Activated naive CD8-positive, alpha-beta T cell treated with anti-CD3 and anti-CD28 coated beads, Interleukin-2, amount 10 ng/mL, durations not matched to agents 7 days and 5 days (primary cell): ENCODE measurements around the gene PICK1. TPM values are rescaled to one million over a fixed set of nuclear protein-coding genes. Genes with fewer than 3 reads are reported as not detected.
"Not testable (repeated sequence)": the region's sequence is repeated elsewhere in the genome, so short reads cannot be mapped to it uniquely, and the experiment has no call there.

Experiments
- ATAC-seq: fragments of 150-1000 bp; cut with Tn5 transposase; one replicate; pipeline ENCODE4 v1.10.0; 2021; ENCODE audit warnings: low read depth, moderate library complexity
- POLR2A ChIA-PET: fragments of 350-600 bp; sonication (Branson Sonifier 250); formaldehyde crosslinking; loops from one replicate; lab custom pipeline; 2021; ENCODE audit warnings: antibody characterized with exemption; lab: Charles Lee
- DNase-seq: peaks from one replicate; pipeline ENCODE4 v3.0.0; 2021
- H3K27ac Mint-ChIP-seq: one replicate; pipeline ENCODE4 v1.8.0; 2022; ENCODE audit warnings: mild to moderate bottlenecking, mixed read lengths
- H3K27me3 Mint-ChIP-seq: one replicate; pipeline ENCODE4 v1.8.0; 2022; ENCODE audit warnings: mild to moderate bottlenecking, moderate library complexity, mixed read lengths
- H3K36me3 Mint-ChIP-seq: one replicate; pipeline ENCODE4 v1.8.0; 2021; ENCODE audit warnings: mild to moderate bottlenecking, mixed read lengths
- H3K4me1 Mint-ChIP-seq: one replicate; pipeline ENCODE4 v1.8.0; 2021; ENCODE audit warnings: mixed read lengths
- H3K4me3 Mint-ChIP-seq: one replicate; pipeline ENCODE4 v1.8.0; 2022; ENCODE audit warnings: mild to moderate bottlenecking, moderate library complexity, mixed read lengths
- H3K9me3 Mint-ChIP-seq: one replicate; pipeline ENCODE4 v1.8.0; 2021; ENCODE audit warnings: mixed read lengths
- total RNA-seq, 2 experiments: library from RNA; stranded (reverse); gene quantifications; one replicate each; pipeline ENCODE4 v1.2.3, GENCODE V29; 2021

The PICK1 gene
- total RNA-seq, 2 experiments from 2014 or later, result 21.4 to 21.8 TPM

- no peak overlapping the region for H3K4me3 Mint-ChIP-seq
- peaks cover 2% of the 10 kb centered on the region for H3K4me1 Mint-ChIP-seq
- H3K9me3 Mint-ChIP-seq, result no peaks in the 10 kb centered on the region
- H3K27ac Mint-ChIP-seq, result no peak overlapping the region
- ATAC-seq, result no peak
- H3K27me3 Mint-ChIP-seq, result no peaks in the 10 kb centered on the region
- no peaks in the 10 kb centered on the region for H3K36me3 Mint-ChIP-seq
- no peak for DNase-seq
- POLR2A ChIA-PET, result no interaction called here
Observed at GRCh38 chr22:38035530-38035885, 21.7 kb upstream of the PICK1 start.

- no peak for DNase-seq
- ATAC-seq, result no peak
- Mint-ChIP-seq H3K9me3 (no peaks in the 10 kb centered on the region), H3K27me3 (no peaks in the 10 kb centered on the region), H3K4me1 (peaks cover 2% of the 10 kb centered on the region), H3K36me3 (no peaks in the 10 kb centered on the region), H3K27ac (no peak overlapping the region), H3K4me3 (no peak overlapping the region)
- POLR2A ChIA-PET, result no interaction called here
Observed at GRCh38 chr22:38036392-38037062, 20.7 kb upstream of the PICK1 start.

GRCh38 chr22:38037367-38038150 is 19.6 kb upstream of the PICK1 start:
- not testable (repeated sequence) for H3K9me3 Mint-ChIP-seq, H3K27ac Mint-ChIP-seq, H3K4me3 Mint-ChIP-seq, H3K27me3 Mint-ChIP-seq, DNase-seq, H3K4me1 Mint-ChIP-seq, ATAC-seq, H3K36me3 Mint-ChIP-seq
- POLR2A ChIA-PET, result interaction anchor here (0.6 kb wide), 1 partner anchor 1110 kb away, joined by 3 read pairs; no protein-coding TSS in a partner anchor

- POLR2A ChIA-PET, result interaction anchor here (0.6 kb wide), 1 partner anchor 1109 kb away, joined by 3 read pairs; no protein-coding TSS in a partner anchor
- no peak overlapping the region for H3K27ac Mint-ChIP-seq
- no peaks in the 10 kb centered on the region for H3K27me3 Mint-ChIP-seq
- no peak for ATAC-seq
- no peak for DNase-seq
- no peaks in the 10 kb centered on the region for H3K36me3 Mint-ChIP-seq
- H3K4me1 Mint-ChIP-seq, result peaks cover 2% of the 10 kb centered on the region
- H3K9me3 Mint-ChIP-seq, result no peaks in the 10 kb centered on the region
- H3K4me3 Mint-ChIP-seq, result no peak overlapping the region
Observed at GRCh38 chr22:38038426-38038825, 18.8 kb upstream of the PICK1 start.

GRCh38 chr22:38038890-38039812 is 18.1 kb upstream of the PICK1 start:
- Mint-ChIP-seq H3K9me3 (no peaks in the 10 kb centered on the region), H3K4me1 (no peaks in the 10 kb centered on the region), H3K27ac (no peak overlapping the region), H3K36me3 (no peaks in the 10 kb centered on the region), H3K27me3 (no peaks in the 10 kb centered on the region), H3K4me3 (no peak overlapping the region)
- DNase-seq, result no peak
- no peak for ATAC-seq
- POLR2A ChIA-PET, result interaction anchor here (0.7 kb wide), 1 partner anchor 13 kb away, joined by 7 read pairs; no protein-coding TSS in a partner anchor

GRCh38 chr22:38040953-38041759 is 16.0 kb upstream of the PICK1 start:
- no peaks in the 10 kb centered on the region for H3K27me3 Mint-ChIP-seq
- no peaks in the 10 kb centered on the region for H3K36me3 Mint-ChIP-seq
- POLR2A ChIA-PET, result no interaction called here
- no peak for DNase-seq
- H3K4me3 Mint-ChIP-seq, result no peak overlapping the region
- no peak for ATAC-seq
- H3K27ac Mint-ChIP-seq, result no peak overlapping the region
- no peaks in the 10 kb centered on the region for H3K4me1 Mint-ChIP-seq
- H3K9me3 Mint-ChIP-seq, result no peaks in the 10 kb centered on the region

- no peak for ATAC-seq
- no peak for DNase-seq
- Mint-ChIP-seq H3K27me3 (no peaks in the 10 kb centered on the region), H3K9me3 (no peaks in the 10 kb centered on the region), H3K36me3 (no peaks in the 10 kb centered on the region), H3K27ac (no peak overlapping the region), H3K4me3 (no peak overlapping the region), H3K4me1 (no peaks in the 10 kb centered on the region)
- POLR2A ChIA-PET, result no interaction called here
Observed at GRCh38 chr22:38041760-38042487, 15.3 kb upstream of the PICK1 start.

GRCh38 chr22:38042488-38042790 is 14.8 kb upstream of the PICK1 start:
- H3K27ac Mint-ChIP-seq, result no peak overlapping the region
- H3K27me3 Mint-ChIP-seq, result no peaks in the 10 kb centered on the region
- no peaks in the 10 kb centered on the region for H3K4me1 Mint-ChIP-seq
- ATAC-seq, result no peak
- no peaks in the 10 kb centered on the region for H3K9me3 Mint-ChIP-seq
- DNase-seq, result no peak
- POLR2A ChIA-PET, result no interaction called here
- no peak overlapping the region for H3K4me3 Mint-ChIP-seq
- no peaks in the 10 kb centered on the region for H3K36me3 Mint-ChIP-seq

GRCh38 chr22:38043151-38044039 is 13.8 kb upstream of the PICK1 start:
- POLR2A ChIA-PET, result no interaction called here
- Mint-ChIP-seq H3K27me3 (peaks cover 5% of the 10 kb centered on the region), H3K36me3 (no peaks in the 10 kb centered on the region), H3K4me3 (no peak overlapping the region), H3K4me1 (no peaks in the 10 kb centered on the region), H3K9me3 (no peaks in the 10 kb centered on the region), H3K27ac (no peak overlapping the region)
- DNase-seq, result no peak
- ATAC-seq, result no peak

- peaks cover 11% of the 10 kb centered on the region for H3K27me3 Mint-ChIP-seq
- no peak for DNase-seq
- H3K27ac Mint-ChIP-seq, result no peak overlapping the region
- no peak overlapping the region for H3K4me3 Mint-ChIP-seq
- no peaks in the 10 kb centered on the region for H3K36me3 Mint-ChIP-seq
- no peak for ATAC-seq
- POLR2A ChIA-PET, result no interaction called here
- H3K9me3 Mint-ChIP-seq, result no peaks in the 10 kb centered on the region
- H3K4me1 Mint-ChIP-seq, result no peaks in the 10 kb centered on the region
Observed at GRCh38 chr22:38046070-38046748, 11.0 kb upstream of the PICK1 start.
